Neural cell (in vitro differentiated cells): Measurements from ENCODE around the gene ADAP1. TPM values are rescaled to one million over a fixed set of nuclear protein-coding genes. Genes with fewer than 3 reads are reported as not detected.

Experiments used
- H2AFZ ChIP-seq: fragments of 200-600, 300-800 bp; sonication (generic), shearing (Covaris generic); 2 replicates; pipeline ENCODE4 v1.6.0; 2014; ENCODE audit warnings: low read depth, mild to moderate bottlenecking, antibody characterized with exemption, low read length, moderate library complexity
- H3F3A ChIP-seq: fragments of 200-600 bp; shearing (Covaris generic); 2 replicates; pipeline ENCODE4 v1.6.1; 2016; ENCODE audit warnings: mild to moderate bottlenecking, moderate library complexity, mixed read lengths, antibody characterized with exemption, low read length; ENCODE audit not compliant: insufficient read depth, poor library complexity, severe bottlenecking
- H3K27ac ChIP-seq: fragments of 200-600, 300-800 bp; sonication (generic), shearing (Covaris generic); 2 replicates; pipeline ENCODE4 v1.5.1; 2014; ENCODE audit warnings: mild to moderate bottlenecking, low read length, moderate library complexity
- H3K27me3 ChIP-seq: fragments of 300-800, 200-600 bp; sonication (generic), shearing (Covaris generic); 2 replicates; pipeline ENCODE4 v1.6.0; 2014; ENCODE audit warnings: mild to moderate bottlenecking, low read depth, low read length, moderate library complexity; ENCODE audit not compliant: insufficient read depth
- H3K36me3 ChIP-seq: fragments of 300-800, 200-600 bp; sonication (generic), shearing (Covaris generic); 2 replicates; pipeline ENCODE4 v1.5.1; 2014; ENCODE audit warnings: mild to moderate bottlenecking, antibody characterized with exemption, low read length, moderate library complexity; ENCODE audit not compliant: insufficient read depth
- H3K4me2 ChIP-seq: fragments of 300-800, 200-600 bp; sonication (generic), shearing (Covaris generic); 2 replicates; pipeline ENCODE4 v1.6.0; 2014; ENCODE audit warnings: mild to moderate bottlenecking, low read length
- H3K4me3 ChIP-seq: fragments of 300-800, 200-600 bp; sonication (generic), shearing (Covaris generic); 2 replicates; pipeline ENCODE4 v1.5.1; 2014; ENCODE audit warnings: mild to moderate bottlenecking, low read length, moderate library complexity
- H3K79me2 ChIP-seq: fragments of 200-600 bp; shearing (Covaris generic); replicated peaks from 2 replicates; pipeline ENCODE4 v1.6.0; 2014; ENCODE audit warnings: mild to moderate bottlenecking, low read length, moderate library complexity; ENCODE audit not compliant: insufficient read depth
- H3K9ac ChIP-seq: fragments of 300-800, 200-600 bp; sonication (generic), shearing (Covaris generic); 2 replicates; pipeline ENCODE4 v1.6.1; 2016; ENCODE audit warnings: mild to moderate bottlenecking, low read length, mixed read lengths
- H3K9me2 ChIP-seq: fragments of 200-600 bp; shearing (Covaris generic); 2 replicates; pipeline ENCODE4 v1.6.1; 2016; ENCODE audit warnings: mild to moderate bottlenecking, low read length, mixed read lengths; ENCODE audit not compliant: insufficient read depth
- H3K9me3 ChIP-seq: fragments of 200-600, 300-800 bp; sonication (generic), shearing (Covaris generic); 2 replicates; pipeline ENCODE4 v1.6.1; 2016; ENCODE audit warnings: mild to moderate bottlenecking, mixed run types, low read length, moderate library complexity, mixed read lengths
- H4K20me1 ChIP-seq: fragments of 200-600 bp; shearing (Covaris generic); 2 replicates; pipeline ENCODE4 v1.6.1; 2016; ENCODE audit warnings: mild to moderate bottlenecking, mixed run types; ENCODE audit not compliant: insufficient read depth
- CTCF ChIP-seq: fragments of 450-650 bp; IDR thresholded peaks from 2 replicates; pipeline ENCODE4 v1.5.1; 2014; ENCODE audit warnings: antibody characterized with exemption, mild to moderate bottlenecking, moderate library complexity; ENCODE audit not compliant: poor library complexity, severe bottlenecking
- EP300 ChIP-seq: fragments of 450-650 bp; conservative IDR thresholded peaks from 2 replicates; pipeline ENCODE4 v1.6.1; 2014; ENCODE audit warnings: antibody characterized with exemption, mild to moderate bottlenecking, moderate library complexity; ENCODE audit not compliant: poor library complexity, severe bottlenecking
- EZH2 ChIP-seq: fragments of 200-600, 300-800 bp; shearing (Covaris generic), sonication (generic); IDR thresholded peaks from 2 replicates; pipeline ENCODE4 v1.6.1; 2014; ENCODE audit warnings: antibody characterized with exemption, low read length, borderline replicate concordance, mild to moderate bottlenecking; ENCODE audit not compliant: insufficient read depth, poor library complexity, severe bottlenecking
- MXI1 ChIP-seq: fragments of 450-650 bp; conservative IDR thresholded peaks from 2 replicates; pipeline ENCODE4 v1.6.1; 2014; ENCODE audit warnings: antibody characterized with exemption, mild to moderate bottlenecking; ENCODE audit not compliant: poor library complexity, severe bottlenecking
- POLR2AphosphoS5 ChIP-seq: IDR thresholded peaks from 2 replicates; pipeline ENCODE4 v1.6.1; 2012
- RAD21 ChIP-seq: fragments of 450-650 bp; conservative IDR thresholded peaks from 2 replicates; pipeline ENCODE4 v1.6.1; 2014; ENCODE audit warnings: antibody characterized with exemption, mild to moderate bottlenecking, moderate library complexity
- SMC3 ChIP-seq: fragments of 450-650 bp; conservative IDR thresholded peaks from 2 replicates; pipeline ENCODE4 v1.6.1; 2014; ENCODE audit warnings: antibody characterized with exemption, mild to moderate bottlenecking, moderate library complexity; ENCODE audit not compliant: poor library complexity
- TAF1 ChIP-seq: IDR thresholded peaks from 2 replicates; pipeline ENCODE4 v1.6.1; 2012; ENCODE audit warnings: low read depth
- polyA plus RNA-seq: library from polyadenylated mRNA; depleted of rRNA; stranded (reverse); fragments of >200 nt; gene quantifications from 2 replicates; pipeline ENCODE4 v1.2.3, GENCODE V29; 2014
- TF ChIP-seq, protein P1 (sequence below): IDR thresholded peaks from 2 replicates; pipeline ENCODE4 v1.6.1; 2012; ENCODE audit warnings: borderline replicate concordance

The ADAP1 gene
- polyA plus RNA-seq, 1 donor from 2014 or later, result 76.8 TPM

DNA sequence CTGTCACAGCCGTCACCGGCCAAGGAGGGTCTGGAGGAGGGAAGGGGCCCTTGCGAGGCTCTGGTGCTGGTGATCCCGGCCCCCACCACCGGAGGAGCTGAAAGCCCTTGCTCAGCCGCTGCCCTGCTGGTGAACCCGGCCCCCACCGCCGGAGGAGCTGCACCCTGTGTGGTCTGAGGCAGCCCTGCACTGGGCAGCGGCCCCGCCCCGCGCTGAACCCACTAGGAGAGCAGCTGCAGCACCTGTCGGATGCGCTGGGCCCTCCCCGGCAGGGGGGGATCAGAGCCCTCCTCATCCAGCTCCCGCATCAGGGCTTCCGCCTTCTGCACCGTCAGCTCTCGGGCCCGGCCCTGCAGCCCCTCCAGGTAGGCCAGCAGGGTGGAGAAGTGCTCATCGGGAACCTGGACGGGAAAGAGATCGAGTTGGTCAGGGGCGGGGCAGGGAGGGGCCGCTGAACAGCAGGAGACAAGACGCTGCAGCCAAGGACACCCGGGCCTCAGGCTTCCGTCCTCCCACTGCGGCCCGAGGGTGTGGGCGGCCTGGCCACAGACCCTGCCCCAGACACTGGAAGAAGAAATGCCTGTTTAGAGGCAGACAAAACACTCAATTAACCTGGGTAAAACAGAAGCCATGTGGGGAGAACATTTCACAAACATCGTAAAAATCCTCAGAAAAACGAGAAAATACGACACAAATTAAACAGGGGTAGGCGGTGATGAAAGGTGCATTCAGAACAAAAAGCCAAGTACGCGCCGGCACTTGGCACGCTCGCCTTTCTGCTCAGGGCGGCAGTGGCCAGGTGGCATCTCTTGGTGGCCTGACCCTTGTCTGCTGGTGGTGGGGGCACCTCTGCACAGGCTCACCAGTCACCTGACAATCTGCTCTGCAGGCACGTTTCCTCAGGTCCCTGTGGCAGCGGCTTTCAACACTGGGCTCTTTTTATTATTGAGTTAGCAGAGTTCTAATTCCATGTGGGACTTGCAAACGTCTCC, 43.2 kb upstream of the ADAP1 start:
- Histone ChIP-seq H3K4me3 (no peak overlapping the region), H3K27ac (no peak overlapping the region), H3K9ac (no peak overlapping the region), H2AFZ (no peak overlapping the region), H3F3A (no peaks in the 10 kb centered on the region), H3K27me3 (no peaks in the 10 kb centered on the region), H3K4me2 (no peak overlapping the region), H3K9me2 (no peaks in the 10 kb centered on the region), H3K36me3 (no peaks in the 10 kb centered on the region), H3K79me2 (no peaks in the 10 kb centered on the region), H3K9me3 (no peaks in the 10 kb centered on the region), H4K20me1 (no peaks in the 10 kb centered on the region)
- no peak for TF ChIP-seq MXI1
- no peak for TF ChIP-seq EZH2
- TF ChIP-seq POLR2AphosphoS5, result no peak
- TF ChIP-seq EP300, result no peak
- no peak for TF ChIP-seq CTCF
- TF ChIP-seq TAF1, result no peak
- no peak for TF ChIP-seq RAD21
- TF ChIP-seq, protein P1, sequence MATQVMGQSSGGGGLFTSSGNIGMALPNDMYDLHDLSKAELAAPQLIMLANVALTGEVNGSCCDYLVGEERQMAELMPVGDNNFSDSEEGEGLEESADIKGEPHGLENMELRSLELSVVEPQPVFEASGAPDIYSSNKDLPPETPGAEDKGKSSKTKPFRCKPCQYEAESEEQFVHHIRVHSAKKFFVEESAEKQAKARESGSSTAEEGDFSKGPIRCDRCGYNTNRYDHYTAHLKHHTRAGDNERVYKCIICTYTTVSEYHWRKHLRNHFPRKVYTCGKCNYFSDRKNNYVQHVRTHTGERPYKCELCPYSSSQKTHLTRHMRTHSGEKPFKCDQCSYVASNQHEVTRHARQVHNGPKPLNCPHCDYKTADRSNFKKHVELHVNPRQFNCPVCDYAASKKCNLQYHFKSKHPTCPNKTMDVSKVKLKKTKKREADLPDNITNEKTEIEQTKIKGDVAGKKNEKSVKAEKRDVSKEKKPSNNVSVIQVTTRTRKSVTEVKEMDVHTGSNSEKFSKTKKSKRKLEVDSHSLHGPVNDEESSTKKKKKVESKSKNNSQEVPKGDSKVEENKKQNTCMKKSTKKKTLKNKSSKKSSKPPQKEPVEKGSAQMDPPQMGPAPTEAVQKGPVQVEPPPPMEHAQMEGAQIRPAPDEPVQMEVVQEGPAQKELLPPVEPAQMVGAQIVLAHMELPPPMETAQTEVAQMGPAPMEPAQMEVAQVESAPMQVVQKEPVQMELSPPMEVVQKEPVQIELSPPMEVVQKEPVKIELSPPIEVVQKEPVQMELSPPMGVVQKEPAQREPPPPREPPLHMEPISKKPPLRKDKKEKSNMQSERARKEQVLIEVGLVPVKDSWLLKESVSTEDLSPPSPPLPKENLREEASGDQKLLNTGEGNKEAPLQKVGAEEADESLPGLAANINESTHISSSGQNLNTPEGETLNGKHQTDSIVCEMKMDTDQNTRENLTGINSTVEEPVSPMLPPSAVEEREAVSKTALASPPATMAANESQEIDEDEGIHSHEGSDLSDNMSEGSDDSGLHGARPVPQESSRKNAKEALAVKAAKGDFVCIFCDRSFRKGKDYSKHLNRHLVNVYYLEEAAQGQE, result no peak
- no peak for TF ChIP-seq SMC3

DNA sequence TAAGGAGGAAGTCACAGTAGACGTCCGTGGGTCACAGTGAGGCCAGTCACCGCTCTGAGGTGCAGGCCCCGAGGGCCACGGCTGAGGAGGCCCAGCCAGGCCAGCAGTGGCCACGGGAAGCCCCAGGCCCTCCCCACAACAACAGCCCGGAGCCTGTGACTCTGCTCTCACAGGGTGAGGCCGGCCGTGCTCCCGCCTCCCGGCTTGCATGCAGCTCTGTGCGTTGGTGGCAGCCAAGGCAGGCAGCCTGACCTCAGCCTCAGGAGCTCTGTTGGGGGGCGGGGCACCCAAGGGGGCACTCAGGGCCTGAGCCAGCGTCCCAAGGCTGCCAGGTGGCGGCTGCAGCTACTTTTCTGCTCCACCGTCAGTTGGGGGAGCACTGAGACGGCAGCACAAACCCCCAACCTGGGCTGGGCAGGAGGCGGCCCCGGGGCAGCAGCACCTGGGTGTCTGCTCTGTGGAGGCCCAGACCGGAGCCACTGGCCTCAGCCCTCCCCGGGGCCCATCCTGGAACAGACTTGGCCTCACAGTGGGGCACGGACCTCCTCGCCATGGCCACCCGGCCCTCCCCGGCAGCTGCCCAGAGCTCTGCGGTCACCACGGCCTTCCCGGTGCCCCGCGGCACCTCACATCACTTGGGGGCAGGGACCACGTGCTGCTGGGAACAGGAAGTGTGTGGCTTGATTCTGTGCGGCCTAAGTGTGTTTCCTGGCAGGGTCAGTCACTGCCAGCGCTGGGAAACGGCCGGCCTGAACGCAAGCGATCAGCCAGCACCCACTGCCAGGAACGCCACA, 41.8 kb upstream of the ADAP1 start:
- Histone ChIP-seq H3F3A (no peaks in the 10 kb centered on the region), H3K9me2 (no peaks in the 10 kb centered on the region), H3K4me2 (no peak overlapping the region), H3K4me3 (no peak overlapping the region), H3K79me2 (no peaks in the 10 kb centered on the region), H3K9me3 (no peaks in the 10 kb centered on the region), H3K27me3 (no peaks in the 10 kb centered on the region), H4K20me1 (no peaks in the 10 kb centered on the region), H3K36me3 (no peaks in the 10 kb centered on the region), H3K27ac (no peak overlapping the region), H3K9ac (no peak overlapping the region), H2AFZ (no peak overlapping the region)
- TF ChIP-seq EZH2, result no peak
- TF ChIP-seq SMC3, result no peak
- no peak for TF ChIP-seq CTCF
- no peak for TF ChIP-seq MXI1
- TF ChIP-seq, protein P1, result no peak
- no peak for TF ChIP-seq TAF1
- no peak for TF ChIP-seq RAD21
- no peak for TF ChIP-seq POLR2AphosphoS5
- no peak for TF ChIP-seq EP300
